H1 (cell line): Measurements from ENCODE around the gene MSH5. TPM values are rescaled to one million over a fixed set of nuclear protein-coding genes. Genes with fewer than 3 reads are reported as not detected.

ENCODE experiments used
- BRCA1 ChIP-seq: IDR thresholded peaks from 2 replicates; pipeline ENCODE4 v1.6.1; 2012; ENCODE audit warnings: low read depth, low read length, improper control_type of control experiment
- CHD1 ChIP-seq: IDR thresholded peaks from 2 replicates; pipeline ENCODE4 v1.6.1; 2012; ENCODE audit warnings: low read depth, low read length, improper control_type of control experiment
- CHD7 ChIP-seq: fragments of 300-600 bp; sonication (generic); IDR thresholded peaks from 2 replicates; pipeline ENCODE4 v1.7.1; 2012; ENCODE audit warnings: low read length, moderate library complexity, mild to moderate bottlenecking, inconsistent platforms; ENCODE audit not compliant: insufficient replicate concordance
- POU5F1 ChIP-seq: IDR thresholded peaks from 2 replicates; pipeline ENCODE4 v1.6.1; 2011; ENCODE audit warnings: low read depth, mild to moderate bottlenecking, low read length, moderate library complexity
- SIX5 ChIP-seq: IDR thresholded peaks from 2 replicates; pipeline ENCODE4 v1.6.1; 2011; ENCODE audit warnings: mild to moderate bottlenecking, low read depth, low read length
- TBP ChIP-seq: IDR thresholded peaks from 2 replicates; pipeline ENCODE4 v1.6.1; 2011; ENCODE audit warnings: low read depth, low read length, improper control_type of control experiment
- USF2 ChIP-seq: IDR thresholded peaks from 2 replicates; pipeline ENCODE4 v1.6.1; 2011; ENCODE audit warnings: low read length, improper control_type of control experiment
- polyA plus RNA-seq, 7 experiments: library from polyadenylated mRNA; depleted of rRNA in 3 of 7; stranded (reverse) in 5 of 7; unstranded in 2 of 7; fragments of >200 nt in 5 of 7; fragments of 200-250 nt in 2 of 7; gene quantifications; 1 replicate in 5 of 7; 2 replicates in 1 of 7; 4 replicates in 1 of 7; pipeline versions ENCODE4 v1.2.1 to v1.2.3, GENCODE V29; 2011 to 2013; ENCODE audit warnings: missing spikeins in 2 of 7, mixed read lengths in 2 of 7
- total RNA-seq: library from RNA; stranded (reverse); fragmentation: NEBNext Ultra II Directional; extraction: Animal tissue kit (Norgen Biotek cat#: 25700); gene quantifications from 2 replicates; pipeline ENCODE4 v1.2.1, GENCODE V29; 2021

Gene MSH5
- total and polyA plus RNA-seq, 2 of the 8 experiments (the other 6 are each of a cell fraction or from before 2014, with no cell fraction given) = 25.3 to 26.5 TPM

GRCh38 chr6:31706599-31706998 is 33.2 kb upstream of the MSH5 start, which contains the start of gene LY6G6F (continued):
- no peak for TF ChIP-seq CHD7
- TF ChIP-seq SIX5 = no peak
- no peak for TF ChIP-seq BRCA1
- no peak for TF ChIP-seq CHD1
- TF ChIP-seq TBP = no peak
- TF ChIP-seq POU5F1 = no peak
- TF ChIP-seq USF2 = no peak
